GM12891 (cell line): ENCODE data around the gene KIAA0825.
A peak's percentile ranks its signal among the peaks of the same experiment; 100 is the strongest.
"Not testable (repeated sequence)": the region's sequence is repeated elsewhere in the genome, so short reads cannot be mapped to it uniquely, and the experiment has no call there.

Experiments
- DNase-seq: peaks from one replicate; pipeline ENCODE4 v3.0.0; 2011; ENCODE audit warnings: low spot score; ENCODE audit not compliant: insufficient read length
- FAIRE-seq: peaks from 2 replicates; lab custom pipeline; 2011; peaks lifted over from hg19 to GRCh38; lab: Jason Lieb, UNC
- PAX5 ChIP-seq: IDR thresholded peaks from 2 replicates; pipeline ENCODE4 v1.6.1; 2011; ENCODE audit warnings: low read length, moderate library complexity, mild to moderate bottlenecking; ENCODE audit not compliant: insufficient read depth, severe bottlenecking
- POLR2A ChIP-seq: IDR thresholded peaks from 2 replicates; pipeline ENCODE4 v1.6.1; 2011; ENCODE audit warnings: low read depth, low read length, control low read depth
- POLR2AphosphoS5 ChIP-seq: IDR thresholded peaks from 2 replicates; pipeline ENCODE4 v1.6.1; 2011; ENCODE audit warnings: low read depth, low read length, control low read depth
- POU2F2 ChIP-seq: IDR thresholded peaks from 2 replicates; pipeline ENCODE4 v1.6.1; 2011; ENCODE audit warnings: low read depth, mild to moderate bottlenecking, control low read depth, low read length, moderate library complexity
- SPI1 ChIP-seq: IDR thresholded peaks from 2 replicates; pipeline ENCODE4 v1.6.1; 2011; ENCODE audit warnings: low read depth, low read length, control low read depth
- TAF1 ChIP-seq: IDR thresholded peaks from 2 replicates; pipeline ENCODE4 v1.6.1; 2011; ENCODE audit warnings: low read depth, low read length, control low read depth

The KIAA0825 gene

DNA sequence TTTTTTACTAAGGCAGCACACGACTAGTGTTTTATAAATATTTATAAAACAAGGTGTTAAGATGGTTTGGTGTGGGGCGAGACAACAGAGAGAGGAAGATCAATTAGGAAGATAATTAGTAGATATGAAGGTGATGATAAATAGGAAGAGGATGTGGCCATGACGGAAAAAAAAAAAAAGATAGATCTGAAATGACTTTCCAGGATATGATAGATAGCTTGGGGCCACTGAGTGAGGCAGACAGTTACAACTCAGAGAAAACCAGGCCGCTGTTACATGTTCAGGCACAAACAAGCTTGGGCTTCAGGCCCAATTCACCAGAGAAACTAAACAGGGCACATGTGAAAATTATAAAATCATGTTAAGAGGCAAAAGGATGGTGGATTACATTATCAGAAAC, 43.2 kb downstream of the KIAA0825 start:
- FAIRE-seq = no peak
- no peak for DNase-seq

DNA sequence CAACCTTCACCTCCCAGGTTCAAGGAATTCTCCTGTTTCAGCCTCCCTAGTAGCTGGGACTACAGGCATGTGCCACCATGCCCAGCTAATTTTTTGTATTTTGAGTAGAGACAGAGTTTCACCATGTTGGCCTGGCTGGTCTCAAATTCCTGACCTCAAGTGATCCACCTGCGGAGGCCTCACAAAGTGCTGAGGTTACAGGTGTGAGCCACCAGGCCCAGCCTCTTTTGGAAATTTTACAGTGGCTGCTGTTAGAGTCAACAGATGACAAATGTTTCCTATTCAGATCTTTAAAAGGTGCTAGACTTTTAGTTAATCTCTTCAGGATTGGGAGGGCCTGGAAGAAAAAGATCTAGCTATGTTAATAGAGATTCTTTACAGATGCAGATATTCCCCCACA, 45.1 kb downstream of the KIAA0825 start:
- DNase-seq, FAIRE-seq: not testable (repeated sequence)

More for the DNA sequence above, 43.2 kb downstream of the KIAA0825 start:
- TF ChIP-seq POLR2A (no peak), PAX5 (no peak), POU2F2 (no peak), TAF1 (no peak), SPI1 (no peak), POLR2AphosphoS5 (no peak)

DNA sequence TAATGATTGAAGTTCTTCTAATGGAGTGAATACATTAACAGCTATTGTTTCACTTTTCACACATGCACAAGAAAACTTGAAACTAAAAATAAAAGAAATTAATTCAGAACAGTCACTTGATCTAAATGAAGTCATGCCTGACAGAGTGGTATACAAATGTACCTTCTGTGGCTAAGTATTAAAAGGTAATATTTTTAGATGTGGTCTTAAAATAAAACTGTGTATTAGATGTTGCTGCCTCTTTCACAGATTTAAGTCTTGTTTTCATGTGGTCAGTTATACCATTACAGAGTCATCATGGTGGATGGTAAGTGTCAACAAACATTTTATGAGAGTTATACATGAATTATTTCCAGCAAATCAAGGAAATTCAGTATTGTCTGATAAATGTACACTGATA, 47.0 kb downstream of the KIAA0825 start:
- no peak for DNase-seq
- TF ChIP-seq PAX5 (no peak), POU2F2 (no peak), TAF1 (no peak), POLR2AphosphoS5 (no peak), POLR2A (no peak), SPI1 (no peak)
- no peak for FAIRE-seq

DNA sequence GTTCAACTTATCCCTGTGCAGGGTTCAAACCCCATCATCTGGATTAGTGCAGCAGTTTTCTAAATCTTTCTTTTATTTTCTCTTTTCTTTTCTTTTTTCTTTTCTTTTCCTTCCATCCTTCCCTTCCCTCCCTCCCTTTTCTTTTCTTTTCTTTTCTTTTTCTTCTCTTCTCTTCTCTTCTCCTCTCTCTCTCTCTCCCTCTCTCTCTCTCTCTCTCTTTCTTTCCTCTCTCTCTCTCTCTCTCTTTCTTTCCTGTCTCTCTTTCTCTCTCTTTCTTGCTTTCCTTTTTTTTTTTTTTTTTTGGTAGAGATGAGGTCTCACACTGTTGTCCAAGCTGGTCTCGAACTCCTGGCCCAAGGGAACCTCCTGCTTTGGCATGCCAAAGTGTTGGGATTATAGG, 53.6 kb downstream of the KIAA0825 start:
- TF ChIP-seq PAX5 (no peak), TAF1 (no peak), POU2F2 (no peak), POLR2A (no peak), POLR2AphosphoS5 (no peak), SPI1 (no peak)
- FAIRE-seq = no peak

DNA sequence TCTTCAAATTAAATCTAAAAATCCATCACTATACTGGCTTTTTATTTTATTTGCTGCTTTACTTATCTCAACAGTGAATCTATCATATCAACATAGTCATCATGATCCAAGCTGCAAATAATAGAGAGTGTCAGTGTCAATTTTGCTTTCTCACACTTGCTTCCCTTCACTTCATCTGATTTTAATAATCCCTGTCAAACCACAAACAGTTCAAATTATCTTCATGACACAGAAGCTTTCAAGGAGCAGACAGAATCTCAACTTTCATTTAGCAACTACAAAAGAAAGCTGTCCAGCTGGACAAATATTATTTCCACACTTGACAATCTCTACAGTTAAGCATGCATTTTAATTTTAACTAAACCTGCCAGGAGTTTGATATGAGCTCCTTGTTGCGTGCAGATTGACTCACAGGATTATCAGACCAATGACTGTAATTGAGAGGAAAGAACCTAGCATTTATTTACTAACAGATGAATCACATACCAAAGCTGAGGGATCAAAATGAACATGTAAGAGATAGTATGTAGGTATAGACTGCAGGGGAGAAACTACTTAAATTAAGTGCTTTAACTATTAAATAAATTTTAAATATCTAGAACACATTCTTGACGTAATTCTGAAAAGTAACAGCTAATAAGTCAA, 56.0 kb downstream of the KIAA0825 start:
- TF ChIP-seq POU2F2 = no peak
- no peak for TF ChIP-seq POLR2A
- no peak for TF ChIP-seq POLR2AphosphoS5
- TF ChIP-seq TAF1 = no peak
- TF ChIP-seq PAX5 = no peak
- TF ChIP-seq SPI1 = no peak
- no peak for DNase-seq
- FAIRE-seq = peak; percentile 64

More for the DNA sequence above, 53.6 kb downstream of the KIAA0825 start:
- no peak for DNase-seq

DNA sequence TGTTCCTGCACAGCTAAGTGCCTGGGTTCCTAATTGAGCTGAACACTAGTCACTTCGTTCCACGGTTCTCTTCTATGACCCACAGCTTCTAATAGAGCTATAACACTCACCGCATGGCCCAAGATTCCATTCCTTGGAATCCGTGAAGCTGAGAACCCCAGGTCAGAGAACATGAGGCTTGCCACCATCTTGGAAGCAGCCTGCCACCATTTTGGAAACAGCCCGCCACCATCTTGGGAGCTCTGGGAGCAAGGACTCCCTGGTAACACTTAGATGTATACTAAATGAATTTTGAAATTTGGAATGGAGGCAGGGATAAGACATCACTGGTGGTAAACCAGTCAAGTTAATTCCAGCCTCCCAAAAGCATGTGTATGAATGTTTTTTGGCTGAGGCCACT, 60.4 kb downstream of the KIAA0825 start:
- FAIRE-seq (no peak), DNase-seq (no peak)
- TF ChIP-seq POLR2A (no peak), PAX5 (no peak), SPI1 (no peak), POLR2AphosphoS5 (no peak), TAF1 (no peak), POU2F2 (no peak)

DNA sequence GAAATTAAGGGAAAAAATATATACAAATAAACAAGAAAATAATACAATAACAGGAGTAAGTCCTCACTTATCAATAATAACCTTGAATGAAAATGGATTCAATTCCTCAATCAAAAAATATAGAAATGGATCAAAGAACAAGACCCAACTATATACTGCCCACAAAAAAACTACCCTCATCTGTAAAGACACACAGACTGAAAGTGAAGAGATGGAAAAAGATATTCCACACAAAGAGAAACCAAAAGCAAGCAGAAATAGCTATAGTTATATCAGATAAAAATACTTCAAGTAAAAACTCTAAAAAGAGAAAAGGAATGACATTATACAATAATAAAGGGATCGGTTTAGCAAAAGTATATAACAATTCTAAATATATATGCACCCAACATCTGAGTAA, 66.5 kb downstream of the KIAA0825 start:
- no peak for TF ChIP-seq TAF1
- TF ChIP-seq SPI1 = no peak
- TF ChIP-seq POU2F2 = no peak
- TF ChIP-seq POLR2A = no peak
- TF ChIP-seq POLR2AphosphoS5 = no peak
- no peak for TF ChIP-seq PAX5
- FAIRE-seq = no peak
- DNase-seq = no peak

DNA sequence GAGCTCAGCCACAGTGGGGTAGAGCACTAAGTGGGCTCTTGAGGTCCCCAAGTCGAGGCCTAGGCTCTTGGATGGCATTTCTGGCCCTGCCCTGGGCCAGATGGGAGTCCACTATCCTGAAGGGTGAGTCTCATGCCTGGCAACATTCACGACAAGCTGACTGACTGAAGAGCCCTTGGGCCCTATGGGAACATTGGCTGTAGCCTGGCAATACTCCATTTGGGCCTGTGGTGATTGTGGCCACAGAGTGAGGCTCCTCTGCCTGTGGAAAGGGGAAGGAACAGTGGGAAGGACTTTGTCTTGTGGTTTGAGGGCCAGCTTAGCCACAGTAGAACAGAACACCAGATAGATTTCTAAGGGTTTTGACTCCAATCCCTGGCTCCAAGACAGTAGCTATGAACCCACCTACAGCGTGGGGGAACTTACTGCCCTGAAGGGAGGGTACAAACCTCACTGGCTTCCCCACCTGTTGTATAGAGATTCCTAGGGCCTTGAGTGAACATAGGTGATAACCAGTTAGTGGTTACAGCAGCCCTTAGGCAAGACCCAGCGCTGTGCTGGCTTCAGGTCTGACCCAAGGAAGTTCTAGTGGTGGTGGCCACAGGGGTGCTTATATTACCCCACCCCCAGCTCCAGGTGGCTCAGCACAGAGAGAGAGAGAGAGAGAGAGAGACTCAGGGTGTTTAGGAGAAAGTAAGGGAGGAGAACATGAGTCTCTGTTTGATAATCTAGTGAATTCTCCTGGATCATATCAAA, 72.4 kb downstream of the KIAA0825 start:
- FAIRE-seq = no peak

DNA sequence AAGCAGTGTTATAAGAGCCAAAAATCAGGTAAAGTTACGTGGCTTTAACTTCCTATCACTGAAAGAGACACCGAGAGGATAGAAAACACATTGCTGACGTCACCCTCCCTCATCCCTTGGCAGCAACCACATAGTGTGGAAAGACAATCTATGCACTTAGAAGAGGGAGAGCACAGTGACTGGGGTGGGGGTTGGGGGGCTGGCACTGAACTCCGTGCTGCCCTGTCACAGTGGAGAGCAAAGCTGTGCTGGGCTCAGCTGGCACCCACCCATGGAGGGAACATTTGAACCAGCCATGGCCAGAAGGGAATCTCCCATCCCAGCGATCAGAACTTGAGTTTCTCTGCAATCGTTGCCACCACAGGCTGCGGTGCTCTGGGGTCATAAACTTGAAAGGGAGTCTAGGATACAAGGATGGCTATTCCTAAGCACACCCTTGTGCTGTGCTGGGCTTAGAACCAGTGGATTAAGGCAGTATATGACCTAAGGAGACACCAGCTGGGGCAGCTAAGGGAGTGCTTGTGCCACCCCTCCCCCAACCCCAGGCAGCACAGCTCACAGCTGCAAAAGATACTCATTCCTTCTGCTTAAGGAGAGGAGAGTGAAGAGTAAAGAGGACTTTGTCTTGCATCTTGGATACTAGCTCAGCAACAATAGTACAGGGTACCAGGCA, 73.4 kb downstream of the KIAA0825 start:
- no peak for TF ChIP-seq TAF1
- no peak for TF ChIP-seq POLR2A
- TF ChIP-seq POLR2AphosphoS5 = no peak
- no peak for TF ChIP-seq SPI1
- TF ChIP-seq POU2F2 = no peak
- no peak for TF ChIP-seq PAX5
- DNase-seq (no peak), FAIRE-seq (peak; percentile 41)

More for the DNA sequence above, 72.4 kb downstream of the KIAA0825 start:
- no peak for DNase-seq
- TF ChIP-seq PAX5 (no peak), POU2F2 (no peak), TAF1 (no peak), POLR2AphosphoS5 (no peak), SPI1 (no peak), POLR2A (no peak)
